Endometrial microvascular endothelial cells (primary cell): Measurements from ENCODE around the gene NBAS. TPM values are rescaled to one million over a fixed set of nuclear protein-coding genes. Genes with fewer than 3 reads are reported as not detected.

Experiments used
- in situ Hi-C: cut with HindIII; loops from 2 replicates; pipeline ENCODE4 v1.10.0; 2017; ENCODE audit warnings: low sequenced_read_pairs, low pct_unique_long_range_greater_than_20kb; ENCODE audit errors: inconsistent ontology term
- total RNA-seq: library from RNA; depleted of rRNA; stranded (reverse); fragments of >200 nt; gene quantifications from one replicate; pipeline ENCODE4 v1.2.3, GENCODE V29; 2015; ENCODE audit errors: inconsistent ontology term

The NBAS gene
- 40.5 TPM for total RNA-seq

DNA sequence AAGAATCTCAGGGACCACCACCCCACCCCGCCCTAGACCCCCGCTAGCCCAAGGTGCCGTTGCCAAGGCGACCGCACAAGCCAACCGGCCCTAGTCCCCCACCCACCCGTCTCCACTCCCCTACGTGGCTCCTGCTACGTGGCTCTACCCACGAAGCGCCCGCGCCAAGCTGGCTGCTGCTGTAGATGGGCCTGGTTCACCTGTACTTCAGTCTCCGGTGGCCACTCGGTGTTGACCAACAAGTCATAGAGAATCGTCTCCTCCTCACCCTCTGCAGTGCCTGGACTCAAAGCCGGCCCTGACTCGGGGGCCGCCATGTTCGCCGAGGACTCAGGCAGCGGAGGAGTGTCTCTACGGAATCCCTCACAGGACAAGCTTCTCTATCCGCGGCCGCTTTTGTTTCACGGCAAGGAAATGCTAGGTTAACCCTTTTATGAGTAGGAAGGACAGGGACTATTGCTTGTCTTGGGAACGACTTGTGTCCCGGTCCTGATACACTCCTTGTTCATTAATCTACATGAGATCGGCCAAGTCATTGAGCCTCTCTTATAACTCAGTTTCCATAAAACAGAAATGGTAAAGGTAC lies at the start of gene NBAS:
TSS of gene NBAS (minus strand) at position 347 of the 586 bp plus-strand sequence. CDS start at position 317, 30 bp downstream.
- in situ Hi-C loops = no loop called here

DNA sequence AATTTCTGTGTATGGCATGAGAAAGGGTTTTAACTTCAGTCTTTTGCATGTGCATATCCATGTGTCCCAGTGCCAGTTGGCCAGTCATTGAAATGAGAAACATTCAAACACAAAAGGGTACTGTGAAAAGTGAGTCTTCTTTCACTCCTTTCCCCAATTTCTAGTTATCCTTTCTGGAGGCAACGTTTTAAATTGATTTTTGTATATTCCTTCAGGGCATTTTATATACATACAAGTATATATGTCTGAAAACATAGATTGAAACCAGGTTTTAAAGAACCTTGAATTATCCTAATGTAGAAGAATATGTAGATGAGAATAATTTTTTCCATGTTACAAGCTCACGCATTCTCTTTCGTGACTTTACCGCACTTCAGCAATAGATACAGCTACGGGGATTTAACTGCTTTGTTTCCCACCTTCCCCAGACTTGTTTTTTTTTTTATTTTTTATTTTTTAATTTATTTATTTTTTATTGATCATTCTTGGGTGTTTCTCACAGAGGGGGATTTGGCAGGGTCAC lies 49.4 kb upstream of the NBAS start:
- in situ Hi-C loops = no loop called here

DNA sequence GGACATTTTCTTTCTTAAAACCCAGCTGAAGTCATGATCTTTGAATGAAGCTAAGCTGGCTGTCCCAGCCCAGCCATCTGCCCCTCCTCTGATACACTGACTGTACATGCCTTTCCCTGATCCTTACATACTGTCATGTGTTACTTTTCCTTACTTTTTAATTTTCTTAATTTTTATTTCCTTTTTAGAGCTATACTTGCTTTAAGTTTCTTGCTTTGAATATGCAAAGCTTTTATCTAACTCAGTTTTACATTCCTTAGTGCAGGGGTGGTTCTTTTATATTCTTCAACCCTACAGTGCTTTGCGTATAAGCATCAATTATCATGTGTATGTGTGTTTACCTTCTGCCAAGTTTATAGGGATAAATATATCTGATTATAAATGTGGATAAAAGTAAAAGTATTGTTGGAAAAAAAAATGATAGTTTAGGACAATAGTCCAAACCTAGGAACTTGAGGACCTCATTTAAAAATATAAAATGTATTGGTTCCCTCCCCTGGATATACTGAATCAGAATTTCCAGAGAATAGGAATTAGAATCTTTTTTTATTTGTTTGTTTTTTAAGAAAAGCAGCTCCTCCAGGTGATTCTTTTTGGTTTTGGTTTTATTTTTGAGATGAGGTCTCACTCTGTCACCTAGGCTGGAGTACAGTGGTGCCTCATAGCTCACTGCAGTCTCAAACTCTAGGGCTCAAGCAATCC lies 48.4 kb upstream of the NBAS start:
- in situ Hi-C loops = no loop called here

DNA sequence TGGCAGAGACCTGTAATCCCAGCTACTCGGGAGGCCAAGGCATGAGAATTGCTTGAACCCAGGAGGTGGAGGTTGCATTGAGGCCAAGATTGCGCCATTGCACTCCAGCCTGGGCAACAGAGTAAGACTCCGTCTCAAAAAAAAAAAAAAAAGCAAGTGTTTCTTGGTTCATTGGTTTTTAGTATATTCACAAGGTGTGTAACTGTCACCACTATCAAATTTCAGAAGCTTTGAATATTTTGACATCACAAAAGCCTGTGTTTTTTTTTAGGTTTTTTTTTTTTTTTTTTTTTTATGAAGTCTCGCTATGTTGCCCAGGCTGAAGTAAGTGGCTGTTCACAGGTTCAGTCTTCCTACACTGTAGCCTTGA lies 47.2 kb upstream of the NBAS start:
- in situ Hi-C loops = no loop called here

DNA sequence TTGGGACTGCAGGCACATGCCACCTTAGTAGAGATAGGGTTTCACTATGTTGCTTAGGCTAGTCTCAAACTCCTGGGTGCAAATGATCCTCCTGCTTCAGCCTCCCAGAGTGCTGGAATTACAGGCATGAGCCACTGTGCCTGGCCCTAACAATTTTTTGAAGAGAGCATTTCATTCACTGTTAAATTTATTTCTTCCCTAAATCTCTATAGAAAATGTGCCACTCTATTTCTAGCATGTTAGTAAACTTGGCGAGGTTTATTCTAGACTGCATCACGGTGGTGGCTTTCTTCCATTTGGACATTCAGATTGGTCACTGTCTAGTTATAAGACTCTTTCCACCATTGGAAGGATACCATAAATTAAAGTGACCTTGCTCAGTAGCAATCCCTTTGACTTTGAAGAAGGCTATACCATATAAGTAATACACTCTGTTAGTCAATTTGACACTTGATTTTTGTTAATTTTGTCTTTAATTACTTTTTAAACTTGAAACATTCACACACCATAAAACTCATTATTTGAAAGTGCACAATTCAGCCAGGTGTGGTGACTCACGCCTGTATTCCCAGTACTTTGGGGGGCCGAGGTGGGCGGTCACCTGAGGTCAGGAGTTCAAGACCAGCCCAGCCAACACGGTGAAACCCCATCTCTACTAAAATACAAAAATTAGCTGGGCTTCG lies 46.7 kb upstream of the NBAS start:
- in situ Hi-C loops = no loop called here

DNA sequence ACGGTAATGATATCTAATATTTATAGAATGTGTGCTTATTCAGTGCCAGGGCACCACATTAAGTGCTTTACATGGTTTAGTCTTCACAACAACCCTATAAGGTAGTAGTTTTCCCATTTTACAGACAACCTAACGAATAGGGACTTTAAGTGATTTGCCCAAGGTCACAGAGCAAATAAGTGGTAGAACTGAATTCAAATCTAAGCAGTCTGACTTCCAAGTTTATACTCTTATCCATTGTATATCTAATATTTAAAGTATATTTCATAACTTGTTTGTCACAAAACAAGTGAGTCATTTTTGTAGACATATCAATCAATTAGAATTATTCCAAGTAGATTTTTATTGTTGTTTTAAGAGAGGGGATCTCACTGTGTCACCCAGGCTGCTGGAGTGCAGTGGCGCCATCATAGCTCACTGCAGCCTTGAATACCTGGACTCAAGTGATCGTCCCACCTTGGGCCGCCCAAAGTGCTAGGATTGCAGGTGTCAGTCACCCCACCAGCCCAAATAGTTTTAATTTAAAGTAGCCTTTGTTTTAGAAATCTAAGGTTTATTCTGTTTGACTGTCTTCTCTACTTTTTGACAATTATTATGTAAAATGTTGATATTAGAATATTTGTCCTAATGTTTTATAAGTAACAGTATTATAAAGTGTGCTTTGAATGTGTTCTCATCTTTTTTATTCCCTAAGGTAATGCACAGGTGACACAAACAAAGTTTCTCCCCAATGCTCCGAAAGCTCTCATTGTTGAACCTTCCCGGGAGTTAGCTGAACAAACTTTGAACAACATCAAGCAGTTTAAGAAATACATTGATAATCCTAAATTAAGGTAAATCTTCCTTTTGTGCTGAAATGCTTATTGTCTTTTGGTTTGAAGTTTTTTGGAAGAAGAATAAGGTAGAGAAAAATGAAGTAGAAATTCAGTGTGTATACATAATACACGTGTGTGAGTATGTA lies 45.6 kb upstream of the NBAS start:
- in situ Hi-C loops = no loop called here

DNA sequence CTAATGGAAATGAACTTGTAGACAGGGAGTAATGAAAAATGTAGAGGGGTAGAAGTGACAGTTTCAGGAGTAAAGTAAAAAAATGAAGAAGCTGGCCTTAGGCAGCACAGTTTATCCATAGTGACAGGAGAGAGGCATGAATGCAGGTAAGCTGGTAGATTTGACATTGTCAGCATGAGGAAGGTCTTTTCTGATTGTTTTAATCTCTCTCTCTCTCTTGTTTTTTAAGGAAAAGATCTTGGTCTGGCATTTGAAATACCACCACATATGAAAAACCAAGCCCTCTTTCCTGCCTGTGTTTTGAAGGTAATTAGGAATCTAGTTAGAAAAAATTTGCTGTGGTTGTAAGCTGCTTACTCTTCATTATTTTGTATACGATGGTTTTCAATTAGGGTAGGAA lies 44.6 kb upstream of the NBAS start:
- in situ Hi-C loops = no loop called here

DNA sequence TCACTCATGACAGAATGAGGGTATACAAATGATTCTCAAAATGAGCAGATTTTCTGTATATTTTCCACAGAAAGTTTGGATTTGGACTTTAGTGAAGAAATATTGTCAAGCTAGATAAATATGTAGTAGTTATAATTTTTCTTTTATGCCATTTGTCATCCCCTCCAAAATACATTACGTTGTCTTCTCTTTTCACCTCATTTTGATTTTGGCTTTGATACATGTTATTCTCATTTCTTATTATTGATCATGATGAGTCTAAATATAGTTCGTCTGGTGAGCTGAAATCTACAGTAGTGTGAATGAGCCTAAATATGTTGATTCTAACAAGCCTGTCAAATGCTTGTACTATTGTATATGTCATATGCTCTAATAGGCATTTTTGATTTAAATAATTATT lies 42.8 kb upstream of the NBAS start:
- in situ Hi-C loops = no loop called here

DNA sequence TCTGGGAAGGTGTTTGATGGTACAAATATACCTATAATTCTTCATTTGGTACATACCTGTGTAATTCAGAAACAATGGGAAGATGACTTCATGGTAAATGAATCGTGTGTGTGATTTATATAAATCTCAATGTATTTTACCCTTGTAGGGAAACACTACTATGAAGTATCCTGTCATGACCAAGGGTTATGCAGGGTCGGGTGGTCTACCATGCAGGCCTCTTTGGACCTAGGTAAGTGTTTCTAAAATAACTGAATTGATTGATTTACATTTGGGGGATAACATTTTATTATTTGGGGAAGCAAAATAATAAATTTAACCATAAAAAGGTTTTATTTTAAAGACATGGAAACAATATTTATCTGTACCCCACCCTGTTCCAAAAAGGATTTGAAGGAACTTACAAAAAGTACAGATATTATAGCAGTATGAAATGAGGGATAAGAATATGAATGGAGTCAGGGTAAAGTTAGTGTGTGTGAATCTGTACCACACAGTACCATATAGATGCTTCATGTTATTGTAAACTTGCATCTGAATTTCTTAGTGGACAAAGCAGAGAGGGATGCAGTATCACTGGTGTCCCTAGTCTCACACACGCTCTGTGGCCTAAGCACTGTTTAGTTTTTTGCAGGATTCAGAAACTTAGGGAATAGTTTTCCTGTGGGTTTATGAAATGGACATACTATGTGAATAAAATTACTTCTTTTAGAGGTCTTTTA lies 42.1 kb upstream of the NBAS start:
- in situ Hi-C loops = no loop called here

DNA sequence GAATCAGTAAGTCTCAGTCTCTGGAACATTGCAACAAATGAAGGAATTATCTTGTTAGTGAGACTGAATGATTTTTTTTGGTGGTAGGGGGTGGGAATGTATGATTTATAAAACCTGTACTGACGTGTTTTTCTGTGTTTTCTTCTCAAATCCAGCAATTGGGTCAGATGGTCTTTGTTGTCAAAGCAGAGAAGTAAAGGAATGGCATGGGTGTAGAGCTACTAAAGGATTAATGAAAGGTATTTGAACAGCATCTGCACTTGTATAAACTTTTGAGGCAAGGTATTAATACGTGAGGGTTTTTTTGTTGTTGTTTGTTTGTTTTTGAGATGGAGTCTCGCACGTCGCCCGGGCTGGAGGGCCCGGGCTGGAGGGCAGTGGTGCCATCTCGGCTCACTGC lies 41.3 kb upstream of the NBAS start:
- in situ Hi-C loops = no loop called here

DNA sequence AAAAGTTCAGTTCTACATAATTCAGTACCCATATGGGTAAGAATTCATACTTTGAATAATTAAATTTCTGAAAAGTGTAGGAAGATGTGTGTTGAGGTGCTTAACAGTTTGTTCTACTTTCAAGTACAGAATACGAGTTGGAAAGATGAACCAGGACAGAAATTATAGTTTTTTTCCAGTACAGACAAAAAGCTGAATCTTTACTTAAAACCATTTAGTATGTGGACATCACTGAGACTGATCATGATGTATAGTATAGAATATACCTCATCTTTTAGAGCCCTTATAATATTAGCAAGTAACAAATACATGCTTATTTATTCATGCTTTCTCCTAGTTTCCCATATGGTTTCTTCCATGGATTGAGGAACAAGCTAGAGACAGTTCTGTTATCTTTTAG lies 40.5 kb upstream of the NBAS start:
- in situ Hi-C loops = no loop called here

DNA sequence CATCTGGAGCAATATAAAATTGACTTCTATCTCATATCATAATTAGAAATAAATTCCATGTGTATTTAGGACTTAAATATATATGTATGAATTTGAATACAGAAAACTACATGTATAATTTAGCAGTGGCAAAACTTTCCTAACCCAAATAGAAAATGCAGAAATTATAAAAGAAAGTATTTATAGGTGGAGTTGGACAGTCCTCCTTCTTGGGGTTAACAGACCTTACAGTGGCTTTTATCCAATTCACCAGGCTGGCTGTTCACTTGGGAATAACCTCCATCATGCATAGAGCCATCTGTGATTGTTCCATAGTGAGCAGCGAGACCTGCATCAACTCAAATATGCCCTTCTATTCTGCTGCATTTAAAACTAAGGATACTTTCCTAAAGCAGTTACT lies 38.9 kb upstream of the NBAS start:
- in situ Hi-C loops = no loop called here

DNA sequence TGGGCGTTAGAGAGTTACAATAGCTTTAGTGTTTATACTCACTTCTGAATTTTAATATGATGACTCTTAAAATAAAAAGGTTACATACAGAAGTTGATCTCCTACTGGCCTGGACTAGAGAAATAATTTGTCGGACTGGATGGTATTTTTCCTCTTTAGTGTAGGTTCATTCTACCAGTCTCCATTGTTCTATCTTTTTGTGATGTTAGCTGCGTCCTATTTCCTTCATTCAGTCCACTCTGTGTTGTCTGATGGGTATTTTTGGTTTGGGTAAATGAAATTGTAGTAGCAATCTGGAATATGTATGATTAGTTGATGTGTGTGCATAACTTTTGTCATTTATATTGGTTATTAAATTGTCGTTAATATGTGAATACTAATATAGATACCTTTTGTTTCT lies 35.8 kb upstream of the NBAS start:
- in situ Hi-C loops = no loop called here

DNA sequence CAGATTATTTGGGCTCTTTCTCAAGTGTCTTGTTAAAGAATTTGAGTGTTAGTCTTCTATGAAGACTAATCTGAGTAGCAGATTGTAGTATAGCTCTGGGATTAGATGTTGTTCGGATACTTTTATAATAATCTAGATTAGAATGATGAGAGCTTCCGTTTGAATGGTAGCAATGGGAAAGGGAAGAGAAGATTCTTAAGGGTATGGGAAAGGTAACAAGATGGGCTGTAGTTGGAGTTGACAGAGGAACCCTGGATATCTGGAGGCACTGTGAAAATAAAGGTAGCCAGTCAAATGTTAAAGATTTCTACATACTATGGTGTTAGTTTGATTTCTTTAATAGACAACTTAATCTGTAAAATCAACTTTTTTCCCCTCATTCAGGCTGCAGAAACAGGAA lies 35.2 kb upstream of the NBAS start:
- in situ Hi-C loops = no loop called here

DNA sequence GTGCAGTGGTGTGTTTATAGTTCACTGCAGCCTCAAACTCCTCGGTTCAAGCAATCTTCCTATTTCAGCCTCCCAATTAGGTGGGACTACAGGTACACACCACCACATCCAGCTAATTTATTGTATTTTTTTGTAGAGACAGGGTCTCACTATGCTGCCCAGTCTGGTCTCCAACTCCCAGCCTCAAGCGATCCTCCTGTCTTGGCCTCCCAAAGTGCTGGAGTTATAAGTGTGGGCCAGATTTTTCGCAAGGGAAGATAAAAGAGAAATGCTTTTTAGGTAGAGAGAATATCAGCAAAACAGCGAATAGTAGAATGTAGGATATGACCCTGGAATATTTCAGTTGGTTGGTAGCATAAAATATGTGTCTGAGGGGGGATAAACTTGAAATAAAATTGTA lies 34.8 kb upstream of the NBAS start:
- in situ Hi-C loops = no loop called here

DNA sequence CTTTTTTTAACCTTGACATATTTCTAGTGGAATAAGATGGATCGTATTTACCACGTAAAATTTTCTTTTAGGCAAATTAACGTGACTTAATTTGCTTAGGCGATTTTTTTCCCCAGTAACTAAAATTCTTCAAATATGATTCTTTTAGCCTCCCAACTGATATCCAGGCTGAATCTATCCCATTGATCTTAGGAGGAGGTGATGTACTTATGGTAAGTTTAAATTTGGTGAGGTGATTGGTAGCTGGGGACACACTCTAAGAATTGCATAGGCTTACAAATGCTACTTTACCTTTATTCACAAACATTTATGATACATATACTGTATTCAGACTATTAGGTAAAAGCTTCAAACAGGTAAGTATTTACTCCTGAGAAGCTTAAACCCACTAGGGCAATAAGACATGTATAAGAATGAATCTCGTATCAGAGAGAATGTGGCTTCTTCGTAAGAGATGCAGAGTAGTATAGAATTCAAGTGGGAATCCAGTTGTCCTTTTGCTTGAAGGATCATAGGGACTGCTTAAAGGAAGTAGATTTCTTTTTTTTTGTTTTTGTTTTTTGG lies 34.3 kb upstream of the NBAS start:
- in situ Hi-C loops = no loop called here

DNA sequence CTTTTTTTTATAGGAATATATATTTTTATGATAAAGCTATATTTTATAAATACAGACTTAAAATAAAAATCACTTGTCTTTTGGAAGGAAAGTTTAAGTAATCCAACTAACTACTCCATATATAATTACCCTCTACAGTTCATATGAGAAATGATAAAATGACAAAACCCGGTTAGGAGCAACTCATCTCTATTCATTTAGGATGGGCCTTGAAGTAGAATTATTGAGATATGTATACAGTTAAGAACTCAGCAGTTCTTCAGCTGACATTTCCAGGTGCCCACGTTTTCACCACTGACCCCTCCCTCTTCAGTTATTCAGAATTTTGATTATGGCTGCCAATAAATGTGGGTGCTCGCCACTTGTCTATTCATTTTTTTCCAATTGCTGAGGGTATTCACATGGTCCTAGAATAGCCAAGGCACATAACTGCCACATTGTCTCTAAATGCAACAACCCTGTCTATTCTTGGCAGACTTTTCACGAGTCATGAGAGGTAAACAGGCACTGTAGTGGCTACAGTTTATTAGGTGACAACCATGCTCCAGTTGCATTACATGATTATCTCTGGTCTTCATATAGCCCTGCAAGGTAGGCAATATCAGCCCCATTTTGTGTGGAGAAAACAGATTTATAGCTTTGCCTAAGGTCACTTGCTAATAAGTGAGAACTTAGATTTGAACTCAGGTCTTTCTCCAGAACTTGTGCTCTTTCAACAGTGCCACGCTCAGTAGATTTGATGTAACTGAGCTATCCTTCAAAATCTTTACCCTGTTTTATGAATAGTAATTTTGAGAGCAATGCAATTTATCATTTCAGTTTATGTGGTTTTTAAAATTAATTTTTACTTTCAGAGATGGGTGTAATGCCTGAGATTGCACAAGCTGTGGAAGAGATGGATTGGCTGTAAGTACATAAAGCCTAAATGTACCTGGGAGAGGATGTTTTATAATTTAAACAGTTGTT lies 33.4 kb upstream of the NBAS start:
- in situ Hi-C loops = no loop called here
